ENCODE measurements around the gene PRKAB2.
A peak's percentile ranks its signal among the peaks of the same experiment; 100 is the strongest.
"Not testable (repeated sequence)": the region's sequence is repeated elsewhere in the genome, so short reads cannot be mapped to it uniquely, and the experiment has no call there.

PRKAB2 gene

DNA sequence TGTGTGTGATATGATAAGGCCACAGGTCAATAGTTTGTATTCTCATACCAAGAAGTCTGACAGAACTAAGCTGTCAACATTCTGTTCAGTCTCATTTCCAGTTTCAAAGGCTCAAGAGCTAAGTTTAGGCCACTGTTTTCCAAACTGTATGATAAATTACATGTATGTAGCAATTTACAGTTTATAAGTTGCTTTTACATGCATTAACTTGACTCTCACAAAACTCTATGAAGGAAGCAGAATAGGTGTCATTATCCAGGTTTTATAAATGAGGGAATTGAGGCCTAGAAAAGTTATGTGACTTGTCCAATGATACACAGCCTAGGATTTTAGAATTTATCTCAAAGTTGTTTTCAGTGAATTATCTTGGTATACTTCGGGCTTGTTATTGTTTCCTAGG lies 29.5 kb upstream of the PRKAB2 start:
- Histone ChIP-seq H3K27ac (no peak overlapping the region), H3K36me3 (replicated peaks) (no peaks in the 10 kb centered on the region), H3K4me3 (ENCODE audit: low read depth, low read length) (no peak overlapping the region), H3K27me3 (replicated peaks) (no peaks in the 10 kb centered on the region)
- DNase-seq, result no peak
- in situ Hi-C loops (cut with HindIII; ENCODE audit: low pct_ligation_motif_present, low sequenced_read_pairs), result no loop called here
- TF ChIP-seq, protein P1, sequence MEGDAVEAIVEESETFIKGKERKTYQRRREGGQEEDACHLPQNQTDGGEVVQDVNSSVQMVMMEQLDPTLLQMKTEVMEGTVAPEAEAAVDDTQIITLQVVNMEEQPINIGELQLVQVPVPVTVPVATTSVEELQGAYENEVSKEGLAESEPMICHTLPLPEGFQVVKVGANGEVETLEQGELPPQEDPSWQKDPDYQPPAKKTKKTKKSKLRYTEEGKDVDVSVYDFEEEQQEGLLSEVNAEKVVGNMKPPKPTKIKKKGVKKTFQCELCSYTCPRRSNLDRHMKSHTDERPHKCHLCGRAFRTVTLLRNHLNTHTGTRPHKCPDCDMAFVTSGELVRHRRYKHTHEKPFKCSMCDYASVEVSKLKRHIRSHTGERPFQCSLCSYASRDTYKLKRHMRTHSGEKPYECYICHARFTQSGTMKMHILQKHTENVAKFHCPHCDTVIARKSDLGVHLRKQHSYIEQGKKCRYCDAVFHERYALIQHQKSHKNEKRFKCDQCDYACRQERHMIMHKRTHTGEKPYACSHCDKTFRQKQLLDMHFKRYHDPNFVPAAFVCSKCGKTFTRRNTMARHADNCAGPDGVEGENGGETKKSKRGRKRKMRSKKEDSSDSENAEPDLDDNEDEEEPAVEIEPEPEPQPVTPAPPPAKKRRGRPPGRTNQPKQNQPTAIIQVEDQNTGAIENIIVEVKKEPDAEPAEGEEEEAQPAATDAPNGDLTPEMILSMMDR (IDR thresholded peaks at IDR 0.05; ENCODE audit: low read depth, low read length, missing control alignments), result no peak

DNA sequence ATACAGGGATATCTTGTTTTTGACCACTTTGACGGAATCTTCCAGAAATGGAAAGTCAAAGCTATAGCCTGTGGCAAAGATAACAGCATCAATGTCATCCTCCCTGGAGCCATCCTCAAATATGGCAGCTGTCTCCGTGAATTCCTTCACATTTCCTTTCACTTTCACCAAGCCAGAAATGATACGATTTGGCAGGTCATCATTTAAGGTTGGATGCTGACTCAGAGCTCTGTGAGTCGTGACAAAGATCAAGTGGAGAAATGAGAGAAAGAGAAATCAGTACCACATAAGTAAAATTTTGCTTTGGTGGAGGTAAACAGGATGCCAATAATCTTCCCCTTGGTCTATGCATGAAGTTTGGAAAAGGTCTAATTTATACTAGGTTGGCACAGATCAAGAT lies 29.0 kb upstream of the PRKAB2 start:
- Histone ChIP-seq H3K36me3 (replicated peaks) (no peaks in the 10 kb centered on the region), H3K4me3 (ENCODE audit: low read depth, low read length) (no peak overlapping the region), H3K27ac (no peak overlapping the region), H3K27me3 (replicated peaks) (no peaks in the 10 kb centered on the region)
- DNase-seq, result no peak
- TF ChIP-seq, protein P1 (IDR thresholded peaks at IDR 0.05; ENCODE audit: low read depth, low read length, missing control alignments), result no peak
- in situ Hi-C loops (cut with HindIII; ENCODE audit: low pct_ligation_motif_present, low sequenced_read_pairs), result no loop called here

DNA sequence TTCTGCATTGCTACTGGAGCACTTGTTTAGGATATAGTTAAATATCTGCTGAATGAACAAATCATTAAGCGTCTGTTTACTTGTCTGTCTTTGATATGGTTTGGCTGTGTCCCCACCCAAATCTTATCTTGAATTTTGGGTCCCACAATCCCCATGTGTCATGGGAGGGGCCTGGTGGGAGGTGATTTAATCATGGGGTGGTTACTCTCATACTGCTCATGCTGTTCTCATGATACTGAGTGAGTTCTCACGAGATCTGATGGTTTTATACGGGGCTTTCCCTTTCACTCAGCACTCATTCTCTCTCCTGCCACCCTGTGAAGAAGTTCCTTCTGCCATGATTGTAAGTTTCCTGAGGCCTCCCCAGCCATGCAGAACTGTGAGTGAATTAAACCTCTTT lies 25.1 kb upstream of the PRKAB2 start:
- in situ Hi-C loops (cut with HindIII; ENCODE audit: low pct_ligation_motif_present, low sequenced_read_pairs); H3K36me3 ChIP-seq (replicated peaks); H3K4me3 ChIP-seq (ENCODE audit: low read depth, low read length); H3K27ac ChIP-seq; DNase-seq; H3K27me3 ChIP-seq (replicated peaks): not testable (repeated sequence)

DNA sequence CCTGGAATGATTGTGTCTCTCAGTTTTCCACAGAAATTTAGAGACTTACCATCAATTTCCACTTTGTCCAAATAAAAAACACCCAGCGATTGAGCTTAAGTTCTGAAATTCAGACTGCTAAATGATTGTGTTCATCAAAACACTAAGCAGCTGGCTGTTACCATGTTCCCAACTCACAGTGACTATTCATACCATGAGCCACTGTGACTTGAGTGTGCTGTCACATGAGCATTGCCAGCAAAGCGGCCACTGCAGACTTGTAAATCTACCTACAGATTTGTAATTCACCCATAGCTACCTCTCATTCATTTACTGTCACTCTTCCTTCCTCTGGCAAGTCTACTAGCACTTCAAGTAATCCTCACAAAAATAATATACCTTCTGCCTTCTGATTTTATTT lies 17.2 kb upstream of the PRKAB2 start:
- H3K27me3 ChIP-seq (replicated peaks), result no peaks in the 10 kb centered on the region
- in situ Hi-C loops (cut with HindIII; ENCODE audit: low pct_ligation_motif_present, low sequenced_read_pairs), result no loop called here
- H3K4me3 ChIP-seq (ENCODE audit: low read depth, low read length), result no peak overlapping the region
- TF ChIP-seq, protein P1 (IDR thresholded peaks at IDR 0.05; ENCODE audit: low read depth, low read length, missing control alignments), result no peak
- H3K27ac ChIP-seq, result no peak overlapping the region
- no peak for DNase-seq
- no peaks in the 10 kb centered on the region for H3K36me3 ChIP-seq (replicated peaks)

DNA sequence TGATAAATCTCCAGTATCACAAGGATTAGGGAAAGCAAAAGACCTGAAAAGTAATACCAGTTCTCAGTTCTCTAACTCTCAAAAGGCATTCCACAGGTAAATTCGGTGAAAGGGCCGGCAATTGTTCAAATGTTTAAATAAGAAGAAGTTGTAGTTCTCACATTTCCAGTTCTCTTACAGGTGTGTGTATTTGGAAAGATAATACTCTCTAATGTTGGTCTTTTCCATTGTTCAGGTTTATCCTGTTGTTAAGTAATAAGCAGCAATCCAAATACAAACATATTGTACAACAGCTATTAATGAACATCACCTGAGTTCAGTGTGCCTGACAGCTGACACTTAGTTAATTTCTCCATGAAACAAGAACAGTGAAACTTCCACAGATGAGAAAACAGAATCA lies 13.2 kb upstream of the PRKAB2 start:
- in situ Hi-C loops (cut with HindIII; ENCODE audit: low pct_ligation_motif_present, low sequenced_read_pairs), result no loop called here
- DNase-seq, result no peak
- H3K36me3 ChIP-seq (replicated peaks), result no peaks in the 10 kb centered on the region
- H3K27ac ChIP-seq, result no peak overlapping the region
- no peak overlapping the region for H3K4me3 ChIP-seq (ENCODE audit: low read depth, low read length)
- no peaks in the 10 kb centered on the region for H3K27me3 ChIP-seq (replicated peaks)
- TF ChIP-seq, protein P1 (IDR thresholded peaks at IDR 0.05; ENCODE audit: low read depth, low read length, missing control alignments), result no peak

DNA sequence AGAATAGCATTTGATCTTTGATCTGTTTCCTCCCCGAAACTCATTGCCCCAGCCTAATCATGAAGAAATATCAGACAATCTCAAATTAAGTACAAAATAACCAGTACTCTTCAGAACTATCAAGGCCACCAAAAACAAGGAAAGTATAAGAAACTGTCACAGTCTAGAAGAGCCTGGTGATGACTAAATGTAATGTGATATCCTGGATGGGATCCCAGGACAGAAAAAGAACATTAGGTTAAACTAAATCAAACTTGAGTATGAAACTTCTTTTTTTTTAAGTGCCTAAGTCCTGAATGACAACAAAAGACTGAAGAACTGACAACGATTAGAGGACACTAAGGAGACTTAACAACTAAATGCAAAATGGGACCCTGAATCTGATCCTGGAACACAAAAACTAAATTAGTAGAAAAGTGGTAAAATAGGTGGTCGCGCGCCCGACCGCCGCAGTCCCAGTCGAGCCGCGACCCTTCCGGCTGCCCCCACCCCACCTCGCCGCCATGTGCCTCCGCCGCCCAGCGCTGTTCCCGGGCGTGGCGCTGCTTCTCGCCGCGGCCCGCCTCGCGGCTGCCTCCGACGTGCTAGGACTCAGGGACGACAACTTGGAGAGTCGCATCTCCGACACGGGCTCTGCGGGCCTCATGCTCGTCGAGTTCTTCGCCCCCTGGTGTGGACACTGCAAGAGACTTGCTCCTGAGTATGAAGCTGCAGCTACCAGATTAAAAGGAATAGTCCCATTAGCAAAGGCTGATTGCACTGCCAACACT lies 5.5 kb upstream of the PRKAB2 start:
- in situ Hi-C loops (cut with HindIII; ENCODE audit: low pct_ligation_motif_present, low sequenced_read_pairs), result no loop called here
- TF ChIP-seq, protein P1 (IDR thresholded peaks at IDR 0.05; ENCODE audit: low read depth, low read length, missing control alignments), result peak; percentile 32
- no peak for DNase-seq
- H3K27me3 ChIP-seq (replicated peaks), result no peaks in the 10 kb centered on the region
- H3K4me3 ChIP-seq (ENCODE audit: low read depth, low read length), result peak overlapping the region; percentile 43
- no peak overlapping the region for H3K27ac ChIP-seq
- no peaks in the 10 kb centered on the region for H3K36me3 ChIP-seq (replicated peaks)
